ENCODE data around the gene DDIT3. TPM values are rescaled to one million over a fixed set of nuclear protein-coding genes. Genes with fewer than 3 reads are reported as not detected.

DDIT3 gene
- total RNA-seq, 1 donor: 18.1 TPM

GRCh38 chr12:57558864-57559263, 38.5 kb upstream of the DDIT3 start:
- no peak for DNase-seq (ENCODE audit: low read depth)
- no peak overlapping the region for H3K4me3 ChIP-seq (ENCODE audit: low read depth, low read length)
- no peak for TF ChIP-seq CTCF (IDR thresholded peaks at IDR 0.05; ENCODE audit: insufficient read depth, low read depth, low read length)

GRCh38 chr12:57554897-57555296, 34.6 kb upstream of the DDIT3 start:
- DNase-seq (ENCODE audit: low read depth): no peak
- no peak for TF ChIP-seq CTCF (IDR thresholded peaks at IDR 0.05; ENCODE audit: insufficient read depth, low read depth, low read length)
- H3K4me3 ChIP-seq (ENCODE audit: low read depth, low read length): no peak overlapping the region

- DNase-seq (ENCODE audit: low read depth): no peak
- TF ChIP-seq CTCF (IDR thresholded peaks at IDR 0.05; ENCODE audit: insufficient read depth, low read depth, low read length): no peak
- no peak overlapping the region for H3K4me3 ChIP-seq (ENCODE audit: low read depth, low read length)
Observed at GRCh38 chr12:57554453-57554852, 34.1 kb upstream of the DDIT3 start.

- H3K4me3 ChIP-seq (ENCODE audit: low read depth, low read length): no peak overlapping the region
- no peak for DNase-seq (ENCODE audit: low read depth)
- no peak for TF ChIP-seq CTCF (IDR thresholded peaks at IDR 0.05; ENCODE audit: insufficient read depth, low read depth, low read length)
Observed at GRCh38 chr12:57553343-57554202, 33.3 kb upstream of the DDIT3 start.

- peak; percentile 60 for DNase-seq (ENCODE audit: low read depth)
- H3K4me3 ChIP-seq (ENCODE audit: low read depth, low read length): no peak overlapping the region
- TF ChIP-seq CTCF (IDR thresholded peaks at IDR 0.05; ENCODE audit: insufficient read depth, low read depth, low read length): no peak
Observed at GRCh38 chr12:57552835-57553313, 32.6 kb upstream of the DDIT3 start.

- no peak for TF ChIP-seq CTCF (IDR thresholded peaks at IDR 0.05; ENCODE audit: insufficient read depth, low read depth, low read length)
- no peak for DNase-seq (ENCODE audit: low read depth)
- H3K4me3 ChIP-seq (ENCODE audit: low read depth, low read length): no peak overlapping the region
Observed at GRCh38 chr12:57552306-57552651, 32.0 kb upstream of the DDIT3 start.
